Measurements from ENCODE around the gene EQTN. TPM values are rescaled to one million over a fixed set of nuclear protein-coding genes. Genes with fewer than 3 reads are reported as not detected.

Gene EQTN
- total RNA-seq, 2 donors from 2014 or later = not detected

- H3K4me1 ChIP-seq (ENCODE audit: control insufficient read depth, insufficient read depth, low read length) = peaks cover 5% of the 10 kb centered on the region
- H3K9me3 ChIP-seq (ENCODE audit: control insufficient read depth, low read length) = no peaks in the 10 kb centered on the region
- H3K36me3 ChIP-seq (ENCODE audit: control insufficient read depth, insufficient read depth, low read length) = no peaks in the 10 kb centered on the region
- no peaks in the 10 kb centered on the region for H3K9me3 Mint-ChIP-seq
- TF ChIP-seq CTCF (conservative IDR thresholded peaks at IDR 0.05) = no peak
- no peaks in the 10 kb centered on the region for H3K27me3 ChIP-seq (ENCODE audit: control insufficient read depth, insufficient read depth, low read length, poor library complexity, severe bottlenecking)
- H3K9ac ChIP-seq (ENCODE audit: extremely low read depth, low read length, poor library complexity, severe bottlenecking) = no peak overlapping the region
- no peak overlapping the region for H3K27ac ChIP-seq (ENCODE audit: low read depth, low read length)
- no peaks in the 10 kb centered on the region for H3K36me3 Mint-ChIP-seq (ENCODE audit: low read depth)
- no peak for DNase-seq
- H3K27me3 Mint-ChIP-seq (ENCODE audit: insufficient read depth) = no peaks in the 10 kb centered on the region
- H3K4me3 ChIP-seq (ENCODE audit: low read length) = no peak overlapping the region
- no peak overlapping the region for H3K4me3 Mint-ChIP-seq
- no peak overlapping the region for H3K27ac Mint-ChIP-seq
- H3K4me1 Mint-ChIP-seq = peaks cover 2% of the 10 kb centered on the region
- WGBS, 2 experiments (ENCODE audit: insufficient coverage in 1 of 2, insufficient read length in 1 of 2) = 100% methylated on average over 1 of the region's 1 CpG
Observed at GRCh38 chr9:27273186-27273585, 23.8 kb downstream of the EQTN start.

- Histone ChIP-seq H3K9me3 (ENCODE audit: control insufficient read depth, low read length) (no peaks in the 10 kb centered on the region), H3K27ac (ENCODE audit: low read depth, low read length) (no peak overlapping the region), H3K9ac (ENCODE audit: extremely low read depth, low read length, poor library complexity, severe bottlenecking) (no peak overlapping the region), H3K36me3 (ENCODE audit: control insufficient read depth, insufficient read depth, low read length) (no peaks in the 10 kb centered on the region), H3K4me1 (ENCODE audit: control insufficient read depth, insufficient read depth, low read length) (peaks cover 5% of the 10 kb centered on the region), H3K27me3 (ENCODE audit: control insufficient read depth, insufficient read depth, low read length, poor library complexity, severe bottlenecking) (no peaks in the 10 kb centered on the region), H3K4me3 (ENCODE audit: low read length) (no peak overlapping the region)
- no peak overlapping the region for H3K27ac Mint-ChIP-seq
- no peaks in the 10 kb centered on the region for H3K36me3 Mint-ChIP-seq (ENCODE audit: low read depth)
- no peak for DNase-seq
- no peaks in the 10 kb centered on the region for H3K9me3 Mint-ChIP-seq
- no peaks in the 10 kb centered on the region for H3K27me3 Mint-ChIP-seq (ENCODE audit: insufficient read depth)
- H3K4me1 Mint-ChIP-seq = peaks cover 2% of the 10 kb centered on the region
- TF ChIP-seq CTCF (conservative IDR thresholded peaks at IDR 0.05) = no peak
- 94 to 100% methylated on average over 2 of the region's 2 CpGs for WGBS, 2 experiments (ENCODE audit: insufficient coverage in 1 of 2, insufficient read length in 1 of 2)
- H3K4me3 Mint-ChIP-seq = no peak overlapping the region
Observed at GRCh38 chr9:27272103-27272502, 24.8 kb downstream of the EQTN start.

- Mint-ChIP-seq H3K9me3 (no peaks in the 10 kb centered on the region), H3K36me3 (ENCODE audit: low read depth) (no peaks in the 10 kb centered on the region), H3K27ac (no peak overlapping the region), H3K4me3 (no peak overlapping the region), H3K4me1 (peaks cover 5% of the 10 kb centered on the region), H3K27me3 (ENCODE audit: insufficient read depth) (no peaks in the 10 kb centered on the region)
- H3K9ac ChIP-seq (ENCODE audit: extremely low read depth, low read length, poor library complexity, severe bottlenecking) = no peak overlapping the region
- WGBS, 2 experiments (ENCODE audit: insufficient coverage in 1 of 2, insufficient read length in 1 of 2) = 70 to 73% methylated on average over 3 to 4 of the region's 4 CpGs
- no peak for DNase-seq
- H3K9me3 ChIP-seq (ENCODE audit: control insufficient read depth, low read length) = no peaks in the 10 kb centered on the region
- no peaks in the 10 kb centered on the region for H3K36me3 ChIP-seq (ENCODE audit: control insufficient read depth, insufficient read depth, low read length)
- TF ChIP-seq CTCF (conservative IDR thresholded peaks at IDR 0.05) = no peak
- no peak overlapping the region for H3K27ac ChIP-seq (ENCODE audit: low read depth, low read length)
- no peaks in the 10 kb centered on the region for H3K4me1 ChIP-seq (ENCODE audit: control insufficient read depth, insufficient read depth, low read length)
- H3K4me3 ChIP-seq (ENCODE audit: low read length) = no peak overlapping the region
- no peaks in the 10 kb centered on the region for H3K27me3 ChIP-seq (ENCODE audit: control insufficient read depth, insufficient read depth, low read length, poor library complexity, severe bottlenecking)
Observed at GRCh38 chr9:27261517-27262211, 35.3 kb downstream of the EQTN start.

Data from endodermal cell (in vitro differentiated cells).